GM12873 (cell line): ENCODE results near the gene ITGB1.

Experiments
- TF ChIP-seq, protein P1 (sequence below): IDR thresholded peaks from 2 replicates; pipeline ENCODE4 v1.5.1; 2012; ENCODE audit warnings: low read depth, mild to moderate bottlenecking, moderate library complexity, low read length, control low read depth; ENCODE audit not compliant: insufficient read depth; ENCODE audit errors: missing control alignments

ITGB1 gene

DNA sequence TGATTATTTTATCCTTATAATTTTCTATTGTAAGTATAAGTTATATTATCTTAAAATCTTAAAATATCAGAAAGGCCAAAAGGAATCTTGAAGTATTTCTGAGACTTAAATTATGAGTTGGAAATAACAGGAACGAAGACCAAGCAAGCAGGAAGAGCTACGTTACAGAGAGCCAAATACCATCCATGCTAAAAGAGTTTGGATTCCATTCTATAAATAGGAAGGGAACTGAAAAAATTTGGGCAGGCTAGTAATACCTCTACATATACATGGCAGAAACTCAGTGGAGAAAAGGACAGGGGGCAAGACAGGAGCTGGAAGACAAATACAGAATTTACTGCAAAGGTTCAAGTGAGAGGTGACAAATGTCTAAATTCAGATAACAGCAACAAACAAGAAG is 16.7 kb downstream of the ITGB1 start:
- TF ChIP-seq, protein P1, sequence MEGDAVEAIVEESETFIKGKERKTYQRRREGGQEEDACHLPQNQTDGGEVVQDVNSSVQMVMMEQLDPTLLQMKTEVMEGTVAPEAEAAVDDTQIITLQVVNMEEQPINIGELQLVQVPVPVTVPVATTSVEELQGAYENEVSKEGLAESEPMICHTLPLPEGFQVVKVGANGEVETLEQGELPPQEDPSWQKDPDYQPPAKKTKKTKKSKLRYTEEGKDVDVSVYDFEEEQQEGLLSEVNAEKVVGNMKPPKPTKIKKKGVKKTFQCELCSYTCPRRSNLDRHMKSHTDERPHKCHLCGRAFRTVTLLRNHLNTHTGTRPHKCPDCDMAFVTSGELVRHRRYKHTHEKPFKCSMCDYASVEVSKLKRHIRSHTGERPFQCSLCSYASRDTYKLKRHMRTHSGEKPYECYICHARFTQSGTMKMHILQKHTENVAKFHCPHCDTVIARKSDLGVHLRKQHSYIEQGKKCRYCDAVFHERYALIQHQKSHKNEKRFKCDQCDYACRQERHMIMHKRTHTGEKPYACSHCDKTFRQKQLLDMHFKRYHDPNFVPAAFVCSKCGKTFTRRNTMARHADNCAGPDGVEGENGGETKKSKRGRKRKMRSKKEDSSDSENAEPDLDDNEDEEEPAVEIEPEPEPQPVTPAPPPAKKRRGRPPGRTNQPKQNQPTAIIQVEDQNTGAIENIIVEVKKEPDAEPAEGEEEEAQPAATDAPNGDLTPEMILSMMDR: no peak

DNA sequence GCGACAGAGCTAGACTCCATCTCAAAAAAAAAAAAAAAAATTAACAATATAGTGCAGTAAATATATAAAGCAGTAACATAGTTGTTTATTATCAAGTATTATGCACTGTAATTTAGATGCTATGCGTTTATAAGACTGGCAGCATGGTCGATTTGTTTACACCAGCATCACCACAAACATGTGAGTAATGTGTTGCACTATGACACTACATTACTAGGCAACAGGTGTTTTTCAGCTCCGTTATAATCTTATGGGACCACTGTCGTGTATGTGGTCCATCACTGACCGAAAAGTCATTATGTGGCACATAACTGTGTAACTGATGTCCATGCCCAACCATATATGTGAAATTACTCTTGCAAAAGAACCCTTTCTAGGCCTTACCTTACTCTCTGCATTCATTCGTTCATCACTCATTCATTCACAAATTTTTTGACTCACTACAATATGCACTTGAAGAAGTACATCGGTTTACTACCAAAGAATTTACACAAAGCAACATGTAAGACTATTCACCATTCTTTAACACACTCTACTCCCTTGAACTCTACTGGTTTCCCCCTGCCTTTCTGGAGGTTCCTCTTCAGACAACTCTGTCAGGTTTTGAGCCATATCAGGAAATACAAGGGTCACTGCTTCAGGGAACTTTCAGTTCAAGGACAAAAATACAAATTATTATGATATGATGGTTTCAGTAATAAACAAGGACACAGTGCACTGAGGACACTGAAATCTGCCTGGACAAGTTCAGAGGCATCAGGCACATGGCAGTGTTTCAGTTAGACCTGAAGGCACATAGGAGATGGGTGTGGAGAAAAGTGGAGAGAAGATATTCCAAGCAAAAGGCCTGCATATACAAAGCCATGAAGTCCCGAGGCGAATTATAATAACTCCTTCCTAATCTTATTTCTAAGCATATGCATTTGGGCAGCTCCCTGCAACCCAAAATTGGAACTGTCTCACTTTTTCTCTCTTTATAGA is 17.4 kb downstream of the ITGB1 start:
- TF ChIP-seq, protein P1: no peak

DNA sequence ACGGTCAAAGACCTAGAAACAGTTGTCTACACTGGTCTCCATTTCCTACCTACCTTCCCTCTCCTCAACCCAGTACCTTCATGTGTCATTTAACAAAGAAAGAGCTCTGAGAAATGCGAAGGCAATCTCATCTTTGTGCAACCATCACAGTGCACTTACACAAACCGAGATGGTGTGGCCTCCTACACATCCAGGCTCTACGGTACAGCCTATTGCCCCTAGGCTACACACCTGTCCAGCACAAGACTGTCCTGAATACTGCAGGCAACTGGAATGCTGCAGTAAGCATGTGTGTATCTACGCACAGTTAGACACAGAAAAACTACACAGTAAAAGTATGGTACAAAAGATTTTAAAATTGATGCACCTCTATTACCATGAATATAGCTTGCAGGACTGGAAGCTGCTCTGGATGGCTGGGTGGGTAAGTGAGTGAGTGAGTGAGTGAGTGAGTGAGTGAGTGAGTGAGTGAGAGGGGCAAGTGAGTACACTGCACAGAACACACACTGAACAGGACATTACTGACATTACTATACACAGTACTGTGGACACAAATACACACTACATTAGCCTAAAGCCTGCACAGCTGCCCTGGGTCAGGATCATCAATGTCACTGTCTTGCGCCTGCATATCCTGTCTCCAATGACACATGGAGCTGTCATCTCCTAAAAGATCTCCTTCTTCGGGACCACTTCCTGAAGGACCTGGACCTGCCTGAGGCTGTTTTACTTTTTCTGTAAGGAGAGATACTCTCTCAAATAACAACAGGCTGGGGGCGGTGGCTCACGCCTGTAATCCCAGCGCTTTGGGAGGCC is 18.5 kb downstream of the ITGB1 start:
- TF ChIP-seq, protein P1: no peak

DNA sequence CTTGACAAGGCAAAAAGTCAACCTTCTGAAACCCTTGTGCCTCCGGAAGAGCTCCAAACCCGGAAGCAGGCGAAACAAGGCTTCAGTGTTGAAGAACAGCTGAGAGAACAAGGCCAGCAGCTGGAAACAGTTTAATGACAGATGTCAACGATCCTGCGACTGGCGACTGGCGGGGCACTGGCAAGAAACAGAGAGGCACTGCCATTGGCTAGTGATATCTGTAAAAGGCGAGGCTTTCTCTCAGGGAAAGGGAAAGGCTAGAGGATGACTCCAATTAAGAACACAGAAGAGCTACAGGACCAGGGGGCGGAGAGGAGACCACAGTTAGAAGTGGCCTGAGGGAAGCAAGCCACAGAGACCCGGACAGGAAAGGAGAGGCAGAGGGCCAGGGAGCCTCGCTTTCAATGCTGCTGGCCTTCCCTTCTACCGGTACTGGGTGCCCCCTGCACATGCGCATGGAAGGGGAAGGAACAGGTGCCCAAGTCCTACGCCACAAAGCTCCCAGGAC is 19.4 kb downstream of the ITGB1 start:
- TF ChIP-seq, protein P1: no peak

DNA sequence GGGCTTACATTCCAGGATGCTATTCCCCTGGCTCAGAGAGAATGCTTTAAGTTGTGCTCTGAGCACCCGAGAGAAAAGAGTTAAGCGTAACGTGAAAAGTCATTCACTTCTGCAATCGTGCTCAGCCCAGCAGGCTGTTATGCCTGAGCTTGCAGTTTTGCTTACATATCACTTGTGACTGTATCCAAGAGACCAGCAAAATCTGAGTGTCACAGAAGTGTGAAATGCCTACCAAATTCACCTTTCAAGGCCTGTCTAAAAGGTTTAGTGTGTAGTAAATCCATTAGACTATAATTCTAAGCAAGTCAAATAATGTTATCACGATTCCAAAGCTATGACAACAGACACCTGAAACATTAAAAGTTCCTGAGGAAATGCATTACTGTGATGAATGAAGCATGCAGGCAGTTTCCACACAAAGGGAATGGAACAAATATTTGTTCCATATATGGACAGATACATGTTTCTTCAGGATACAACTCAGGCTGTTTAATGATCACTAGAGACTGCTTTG is 20.1 kb downstream of the ITGB1 start:
- TF ChIP-seq, protein P1: no peak

DNA sequence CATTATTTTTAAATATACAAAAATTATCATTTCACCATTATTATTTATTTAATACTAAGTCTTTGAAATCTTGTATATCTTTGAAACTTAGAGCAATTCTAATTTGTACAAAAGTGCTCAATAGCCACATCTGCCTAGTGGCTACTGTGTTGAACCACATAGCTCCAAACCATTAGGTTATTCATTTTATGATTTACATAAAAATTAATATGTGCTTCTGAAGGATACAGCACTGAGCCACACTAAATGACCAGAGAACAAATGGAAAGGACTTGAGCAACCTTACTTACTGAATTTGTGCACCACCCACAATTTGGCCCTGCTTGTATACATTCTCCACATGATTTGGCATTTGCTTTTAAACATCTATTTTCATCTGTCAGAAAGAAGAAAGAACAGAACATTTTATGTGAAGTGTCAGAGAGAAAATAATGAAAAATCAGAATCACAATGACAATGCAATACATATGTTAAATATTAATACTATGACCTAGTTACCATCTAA is 25.8 kb downstream of the ITGB1 start:
- TF ChIP-seq, protein P1: no peak
